Stimulated activated CD8-positive, alpha-beta memory T cell treated with anti-CD3 and anti-CD28 coated beads, Interleukin-4, amount 100 ng/mL, for 4 hours (primary cell): ENCODE results near the gene ATP1A1.

Experiments used
- DNase-seq, 2 donors: peaks; one replicate each; pipeline ENCODE4 v3.0.0-alpha.2; 2020; ENCODE audit warnings: low read depth in 2 of 2, low spot score in 1 of 2

ATP1A1 gene

DNA sequence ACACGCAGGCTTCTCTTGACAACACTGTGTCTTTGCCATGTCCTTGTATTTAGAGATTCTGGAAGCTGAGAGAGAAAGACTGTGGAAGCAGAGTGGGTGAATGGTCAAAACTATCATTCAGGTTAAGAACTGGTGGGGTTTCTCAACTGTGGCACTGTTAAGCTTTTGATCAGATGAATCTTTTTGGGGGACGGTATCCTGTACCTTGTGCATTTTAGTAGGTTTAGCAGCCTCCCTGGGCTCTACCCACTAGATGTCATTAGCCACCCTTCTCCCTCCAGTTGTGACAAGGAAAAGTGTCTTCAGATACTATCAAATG is 39.4 kb downstream of the ATP1A1 start:
- no peak for DNase-seq

DNA sequence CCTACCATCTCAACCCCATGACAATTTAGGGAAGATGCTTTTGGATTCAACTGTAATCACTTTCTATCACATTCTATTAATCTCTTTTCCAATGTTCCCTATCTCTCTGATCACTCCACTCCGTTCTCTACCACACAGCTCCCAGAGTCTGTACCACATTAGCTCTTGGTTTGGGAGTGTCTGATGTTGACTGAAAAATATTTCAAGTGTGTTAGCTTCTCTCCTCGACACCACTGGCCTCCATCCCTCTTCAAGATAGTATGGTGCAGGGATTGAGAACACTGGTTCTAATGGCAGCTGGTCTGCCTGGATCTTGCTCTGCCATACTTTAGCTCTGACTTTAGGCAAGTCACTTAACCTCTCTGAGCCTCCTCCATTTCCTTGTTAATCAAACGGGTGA is 39.9 kb downstream of the ATP1A1 start:
- no peak for DNase-seq

DNA sequence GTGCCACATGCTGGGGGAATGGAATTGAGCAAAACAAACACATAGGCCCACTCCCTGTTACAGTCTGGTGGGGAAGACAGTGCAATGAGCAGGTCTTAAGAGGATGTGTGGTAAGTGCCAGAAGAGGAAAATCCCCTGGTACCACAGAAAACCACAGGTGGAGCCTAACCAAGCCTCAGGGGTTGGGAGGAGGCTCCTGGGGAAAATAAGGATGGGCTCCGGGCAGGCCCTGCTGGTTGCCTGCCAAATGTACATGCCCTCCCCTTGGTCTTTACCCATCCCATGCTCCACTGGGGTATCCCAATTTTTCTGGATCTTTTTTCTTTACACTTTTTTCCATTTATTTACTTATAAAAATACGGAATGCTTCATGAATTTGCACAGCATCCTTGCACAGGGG is 40.4 kb downstream of the ATP1A1 start:
- DNase-seq = no peak

DNA sequence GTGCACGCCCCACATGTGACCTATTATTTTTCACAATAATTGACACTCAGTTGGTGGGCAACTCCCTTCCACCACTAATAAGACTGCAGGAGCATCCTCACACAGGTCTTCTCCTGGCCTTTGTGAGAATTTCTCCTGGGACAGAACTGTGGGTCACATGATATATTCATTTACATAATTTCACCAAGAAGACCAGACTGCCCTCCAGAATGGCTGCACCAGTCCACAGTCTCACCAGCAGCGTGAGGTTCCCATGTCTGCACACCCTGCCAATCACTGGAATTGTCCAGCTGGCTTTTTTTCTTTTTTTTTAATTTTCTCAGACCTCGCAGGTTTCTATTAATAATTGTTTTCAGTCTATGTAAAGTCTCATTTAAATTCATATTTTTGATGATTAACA is 41.3 kb downstream of the ATP1A1 start:
- no peak for DNase-seq

DNA sequence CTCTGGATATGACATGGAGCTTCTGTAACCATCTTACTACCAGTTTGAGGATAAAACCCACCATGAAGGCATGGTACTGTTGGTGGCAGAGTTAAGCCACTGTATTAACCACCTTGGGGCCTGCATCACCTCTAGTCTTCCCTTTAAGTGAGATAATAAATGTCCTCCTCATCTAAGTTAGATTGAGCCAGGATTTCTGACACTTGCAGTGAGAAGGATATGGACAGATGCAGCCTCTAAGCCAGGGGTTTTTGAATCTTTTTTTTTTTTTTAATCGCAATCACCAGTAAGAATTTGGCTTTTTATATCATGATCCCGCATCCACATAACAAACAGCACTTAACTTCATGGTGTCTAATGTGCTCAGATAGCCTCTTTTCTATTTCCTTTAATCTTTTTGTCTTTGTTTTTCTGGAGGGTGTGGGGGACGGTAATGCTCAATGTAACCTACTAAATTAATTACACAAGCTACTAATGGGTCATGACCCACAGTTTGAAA is 42.2 kb downstream of the ATP1A1 start:
- DNase-seq = no peak

DNA sequence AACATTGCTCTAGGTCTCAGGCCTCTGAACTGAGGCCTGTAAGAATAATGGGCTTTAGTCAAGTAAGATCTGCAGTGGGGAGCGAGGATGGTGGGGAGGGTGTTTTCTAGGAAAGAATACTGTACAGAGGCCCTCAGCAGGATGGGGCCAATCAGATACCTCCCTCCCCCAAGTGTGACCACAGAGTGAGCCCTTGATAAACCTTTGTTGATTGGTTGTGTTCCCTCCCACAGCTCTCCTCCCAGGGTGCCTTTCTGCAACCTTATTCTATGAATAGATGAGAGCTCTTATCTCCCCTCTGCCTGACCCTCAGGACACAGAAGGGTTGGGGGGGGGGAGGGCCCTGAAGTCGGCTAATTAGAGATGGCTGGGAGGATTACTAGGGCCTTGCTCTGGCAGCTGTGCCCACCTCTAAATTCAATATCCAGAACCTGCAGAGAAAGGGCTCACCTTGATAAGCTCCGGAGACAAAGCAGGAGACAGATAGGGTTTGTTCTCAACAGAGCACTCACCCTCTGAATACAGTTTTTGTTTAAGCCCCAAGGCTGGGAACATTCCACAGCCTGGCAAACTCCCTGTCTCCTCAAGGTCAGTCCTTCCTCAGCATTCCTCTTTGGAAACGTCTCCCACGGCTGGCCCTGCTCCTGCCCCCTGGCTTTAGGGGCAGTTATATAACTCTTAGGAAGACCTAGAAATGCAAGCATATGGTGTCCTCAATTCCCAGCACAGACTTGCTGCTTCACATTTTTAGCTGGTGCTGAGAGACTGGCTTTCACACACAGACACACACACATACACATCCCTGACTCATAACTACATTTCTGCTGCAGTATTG is 42.9 kb downstream of the ATP1A1 start:
- DNase-seq = no peak

DNA sequence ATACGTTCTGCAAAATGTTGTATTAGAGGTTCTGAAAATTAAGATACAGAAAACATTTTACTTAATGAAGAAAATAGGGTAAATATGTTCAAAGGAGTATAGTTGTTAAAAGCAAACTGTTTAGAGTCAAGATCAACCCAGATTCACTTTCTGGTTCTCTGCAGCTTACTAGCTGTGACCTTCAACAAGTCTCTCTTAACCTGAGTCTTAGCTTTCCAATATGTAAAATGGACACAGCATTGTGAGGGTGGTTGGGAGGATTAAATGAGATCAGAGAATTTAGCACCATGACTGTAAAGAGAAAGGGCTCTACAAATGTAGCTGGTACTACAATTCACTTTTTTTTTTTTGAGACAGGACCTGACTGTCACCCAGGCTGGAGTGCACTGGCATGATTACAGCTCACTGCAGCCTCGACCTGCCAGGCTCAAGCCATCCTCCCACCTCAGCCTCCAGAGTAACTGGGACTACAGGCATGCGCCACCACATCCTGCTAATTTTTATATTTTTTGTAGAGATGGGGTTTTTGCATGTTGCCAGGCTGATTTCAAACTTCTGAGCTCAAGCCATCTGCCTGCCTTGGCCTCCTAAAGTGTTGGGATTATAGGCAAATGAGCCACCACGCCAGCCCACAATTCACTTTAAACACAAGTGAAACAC is 43.9 kb downstream of the ATP1A1 start:
- DNase-seq = no peak

DNA sequence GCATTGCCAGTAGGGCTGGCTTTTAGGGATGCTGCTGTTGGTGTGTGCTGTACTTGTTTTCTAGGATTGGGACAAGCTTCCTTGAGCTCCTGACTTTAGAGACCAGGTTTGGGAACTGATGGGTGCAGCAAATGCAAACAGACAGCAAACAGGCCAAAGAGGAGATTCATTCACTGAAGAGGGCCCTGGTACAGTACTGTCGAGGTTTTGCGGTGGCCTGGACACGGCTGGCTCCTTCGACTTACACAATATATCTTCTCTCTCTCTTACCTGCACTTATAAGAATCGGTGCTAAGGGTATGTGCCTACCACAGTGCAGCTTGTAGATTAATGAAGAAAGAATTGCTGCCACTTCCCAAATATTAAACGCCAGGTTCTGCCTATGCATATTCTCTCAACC is 44.6 kb downstream of the ATP1A1 start:
- no peak for DNase-seq

DNA sequence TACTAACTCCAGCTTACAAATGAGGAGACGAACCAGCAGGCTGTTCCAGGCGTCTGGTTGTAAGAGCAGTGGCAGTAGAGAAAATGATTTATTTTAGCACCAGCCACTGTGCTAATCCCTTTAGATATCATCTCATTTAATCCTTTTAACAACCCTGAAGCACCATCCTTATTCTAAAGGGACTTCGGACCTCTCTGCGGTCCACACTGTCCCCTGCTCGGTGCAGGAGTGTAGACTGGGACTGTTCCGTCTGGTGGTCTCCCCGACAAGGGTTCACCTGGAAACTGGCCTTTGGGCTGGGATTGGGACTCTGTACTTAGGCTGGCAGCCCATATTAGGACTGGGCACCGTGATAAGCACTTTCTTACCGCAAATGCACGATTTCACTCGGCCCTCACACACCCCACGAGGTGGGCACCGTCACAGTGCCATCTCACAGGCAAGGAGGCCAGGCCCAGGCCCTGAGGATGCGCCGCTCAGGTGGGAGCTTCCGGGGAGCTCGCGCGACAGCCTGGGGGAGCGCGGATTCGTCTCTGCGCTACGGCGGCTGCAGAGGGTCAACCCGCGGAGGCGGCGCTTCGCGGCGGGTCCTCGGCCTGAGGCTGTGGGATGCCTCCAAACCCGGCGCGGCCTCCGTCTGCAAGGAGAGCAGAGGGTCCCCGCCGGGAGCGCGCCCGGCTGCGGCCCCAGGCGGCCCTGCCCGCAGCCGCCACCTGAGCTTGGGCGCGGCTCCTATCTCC is 45.2 kb downstream of the ATP1A1 start:
- DNase-seq = peak; percentile 66 to 72

DNA sequence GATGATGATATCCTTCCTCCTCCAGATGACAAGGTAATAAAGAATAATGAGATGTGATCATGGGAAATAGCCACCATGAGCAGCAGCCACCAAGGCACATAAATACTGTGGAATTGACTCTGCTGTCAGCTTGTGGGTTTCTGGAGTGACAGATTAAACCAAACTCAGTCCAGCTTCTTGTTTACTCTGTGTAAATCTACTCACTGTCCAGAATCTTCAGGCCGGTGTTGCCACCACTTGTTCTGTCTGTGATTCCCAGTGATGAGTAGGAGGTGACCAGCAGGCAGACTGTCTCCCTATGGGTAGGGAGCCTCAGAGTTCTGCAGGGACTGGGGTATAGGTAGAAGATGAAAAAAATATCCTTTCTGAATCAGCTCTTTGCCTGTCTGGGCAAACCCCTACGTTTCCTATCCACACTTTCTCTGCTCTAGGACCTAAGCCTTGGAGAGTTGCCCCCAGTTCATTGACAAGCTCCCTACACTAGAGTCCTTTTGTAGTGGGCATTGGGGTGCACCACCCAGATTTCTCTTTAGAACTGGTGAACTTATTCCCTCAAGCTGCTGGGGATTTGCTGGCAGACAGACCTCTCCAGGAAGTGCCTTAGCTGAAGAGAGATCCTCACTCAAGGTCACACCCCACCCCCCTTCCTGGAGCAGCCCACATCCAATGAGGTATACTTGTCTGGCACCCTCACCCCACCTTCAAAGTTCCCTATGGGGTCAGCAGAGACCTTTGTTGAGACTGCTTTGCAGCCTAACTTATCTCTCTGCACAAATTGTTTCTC is 47.6 kb downstream of the ATP1A1 start:
- no peak for DNase-seq

DNA sequence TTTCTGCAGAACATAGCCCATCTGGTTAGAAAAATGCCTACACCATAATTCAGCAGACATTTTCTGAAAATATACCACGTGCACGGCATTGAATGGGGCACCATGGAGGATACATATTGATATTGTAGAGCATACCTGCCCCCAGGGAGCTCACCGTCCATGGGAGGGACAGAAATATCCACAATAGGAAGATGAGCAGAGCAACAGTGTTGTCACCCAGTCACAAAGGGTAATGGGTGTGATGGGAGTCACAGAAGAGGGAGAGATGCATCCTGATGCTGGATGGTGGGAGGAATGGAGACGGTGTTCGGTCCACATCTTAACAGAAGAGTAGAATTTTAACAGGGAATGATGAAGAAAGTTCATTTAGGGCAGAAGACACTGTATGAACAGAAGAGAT is 51.4 kb downstream of the ATP1A1 start:
- no peak for DNase-seq

DNA sequence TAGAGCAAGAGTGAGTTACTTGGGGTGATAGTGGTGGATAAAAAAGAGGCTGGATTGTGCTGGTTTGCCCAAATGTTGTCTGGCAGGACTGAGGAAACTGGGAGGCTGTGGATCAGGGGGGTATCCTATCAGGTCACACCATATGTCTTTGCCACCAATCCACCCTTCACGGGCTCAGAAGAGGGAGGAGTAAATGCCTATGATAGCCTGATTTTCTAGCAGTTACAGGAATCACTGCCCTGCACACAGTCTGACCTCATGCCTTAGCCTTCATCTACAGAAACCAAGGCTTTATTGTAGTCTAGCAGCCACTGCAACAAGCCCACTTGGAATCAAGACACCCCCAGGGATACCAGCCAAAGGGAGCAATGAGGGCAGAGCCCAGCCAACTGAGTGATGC is 51.8 kb downstream of the ATP1A1 start:
- no peak for DNase-seq

DNA sequence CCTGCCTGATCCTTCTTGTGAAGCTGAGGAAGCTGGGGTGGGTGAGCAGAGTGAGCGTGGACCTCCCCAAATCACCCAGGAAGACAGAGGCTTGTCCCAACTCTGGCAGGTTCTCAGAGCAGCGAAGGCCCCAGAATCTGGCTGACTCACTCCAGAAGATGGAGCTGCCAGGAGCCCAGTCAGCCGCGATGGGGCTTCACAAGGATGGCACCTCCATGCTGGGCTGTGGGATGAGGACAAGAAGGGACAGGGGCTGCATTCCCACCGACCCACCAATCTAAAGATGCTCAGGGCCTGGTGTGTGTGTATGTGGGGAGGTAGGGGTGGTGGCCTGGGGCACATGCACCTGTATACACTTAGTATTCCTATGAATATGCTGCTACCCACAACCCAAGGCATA is 52.9 kb downstream of the ATP1A1 start:
- DNase-seq = no peak

DNA sequence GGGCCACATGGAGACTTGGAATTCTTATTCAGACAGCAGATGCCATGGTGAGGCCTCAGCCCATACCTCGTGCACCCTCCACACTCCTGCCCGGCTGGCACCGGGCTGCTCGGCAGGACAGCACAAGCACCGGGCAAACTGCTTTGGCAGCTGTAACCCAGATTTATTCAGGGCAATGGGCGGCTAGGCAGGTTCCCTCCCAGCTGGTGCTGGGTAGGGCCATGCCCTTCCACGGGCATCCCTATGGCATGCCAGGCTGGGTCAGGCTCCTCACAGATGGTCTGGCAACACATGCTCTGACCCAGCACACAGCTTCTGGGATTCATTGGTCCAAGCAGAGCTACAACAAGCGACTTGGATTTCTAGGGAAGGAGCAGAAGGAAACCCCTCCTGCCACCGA is 53.4 kb downstream of the ATP1A1 start:
- no peak for DNase-seq

DNA sequence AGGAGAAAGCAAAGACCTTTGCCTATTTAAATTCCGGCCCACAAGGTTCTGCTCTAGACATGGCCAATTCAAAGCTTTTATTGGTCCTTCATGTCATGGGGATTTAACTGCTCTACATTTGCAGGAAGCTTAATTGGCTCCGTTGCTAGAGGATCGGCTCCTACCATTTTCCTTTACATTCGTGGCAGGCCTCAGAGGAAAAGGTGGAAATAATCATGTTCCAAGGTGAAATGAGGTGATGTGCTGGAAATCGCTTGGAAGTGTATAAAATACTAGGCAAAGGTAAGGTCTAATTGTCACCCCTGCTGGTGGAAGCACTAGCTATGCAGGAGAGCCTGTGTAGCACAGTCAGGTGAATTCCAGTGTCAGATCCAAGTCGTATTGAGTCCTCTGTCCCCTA is 55.5 kb downstream of the ATP1A1 start:
- DNase-seq = no peak

DNA sequence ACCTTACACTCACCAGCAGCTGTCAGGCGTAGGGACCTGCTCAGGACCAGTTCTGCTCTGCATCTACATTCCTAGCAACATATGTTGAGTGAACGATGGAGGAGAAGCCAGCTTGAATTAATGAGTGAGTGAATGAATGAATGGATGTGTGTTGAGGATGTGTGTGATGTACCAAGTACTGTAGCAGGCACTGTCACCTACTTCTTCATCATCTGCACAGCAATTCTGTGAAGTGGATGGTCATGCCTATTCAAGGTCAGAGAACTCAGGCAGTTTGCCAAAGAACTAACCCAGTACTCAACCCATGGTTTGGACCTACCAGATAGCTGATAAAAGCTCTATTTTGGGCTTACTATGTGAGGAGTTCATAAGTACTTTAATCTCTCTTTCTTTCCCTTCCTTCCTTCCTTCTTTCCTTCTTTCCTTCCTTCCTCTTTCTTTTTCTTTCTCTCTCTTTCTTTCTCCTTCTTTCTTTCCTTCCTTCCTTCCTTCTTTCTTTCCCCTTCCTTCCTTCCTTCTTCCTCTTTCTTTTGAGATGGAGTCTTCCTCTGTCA is 56.9 kb downstream of the ATP1A1 start:
- DNase-seq = no peak

DNA sequence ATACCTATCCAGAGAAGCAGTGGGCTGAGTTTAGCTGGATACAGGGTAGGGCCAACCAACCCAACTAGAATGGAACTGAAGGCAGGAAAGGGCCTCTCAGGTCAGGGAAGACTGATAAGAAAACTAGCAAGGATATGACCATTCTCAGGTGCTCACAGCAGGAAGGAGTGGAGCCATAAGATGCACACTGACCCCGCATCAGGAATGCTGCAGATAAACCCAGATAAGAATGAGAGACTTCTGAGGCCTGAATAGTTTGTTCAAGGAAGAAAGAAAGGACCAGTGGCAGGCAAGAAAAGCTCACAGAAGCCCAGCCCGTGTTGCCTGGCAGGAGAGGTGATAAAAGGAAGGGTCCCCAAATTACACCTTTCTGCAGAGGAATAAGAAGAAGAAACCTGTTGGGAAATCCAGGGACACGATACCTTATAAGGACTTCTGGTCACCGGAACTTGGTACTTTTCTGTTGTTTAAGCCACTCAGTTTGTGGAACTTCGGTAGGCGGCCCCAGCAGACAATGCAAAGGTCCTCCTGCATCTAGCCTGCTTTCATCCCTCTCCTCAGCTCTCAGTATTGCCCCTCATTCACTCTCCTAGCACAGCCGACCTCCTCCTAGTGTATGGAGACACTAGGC is 58.9 kb downstream of the ATP1A1 start:
- DNase-seq = no peak

DNA sequence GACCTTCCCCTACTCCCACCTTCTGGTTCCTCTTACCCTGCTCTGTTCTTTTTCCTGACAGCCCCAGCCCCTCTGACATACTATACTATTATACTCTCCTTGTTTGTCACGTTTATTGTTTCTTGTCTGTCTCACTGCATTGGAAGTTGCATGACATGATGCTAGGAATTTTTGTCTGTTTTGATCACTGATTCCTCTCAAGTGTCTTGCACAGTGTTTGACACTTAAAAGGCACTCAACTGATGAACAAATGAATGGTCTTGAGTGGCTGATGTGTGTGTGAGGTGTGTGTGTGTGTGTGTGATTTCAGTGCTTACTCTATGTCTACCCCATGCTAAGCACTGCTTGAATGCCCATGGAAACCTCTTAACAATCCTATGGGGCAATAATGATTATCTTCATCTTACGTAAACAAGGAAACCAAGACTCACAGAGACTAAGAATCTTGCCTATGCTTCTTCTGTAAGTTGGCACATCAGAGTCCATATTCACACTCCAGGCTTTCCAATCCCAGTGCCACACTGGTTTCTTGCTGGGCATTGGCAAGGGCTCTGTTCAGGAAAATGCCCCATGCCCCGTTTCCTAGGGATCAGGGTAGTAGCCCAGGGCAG is 59.7 kb downstream of the ATP1A1 start:
- DNase-seq = no peak

DNA sequence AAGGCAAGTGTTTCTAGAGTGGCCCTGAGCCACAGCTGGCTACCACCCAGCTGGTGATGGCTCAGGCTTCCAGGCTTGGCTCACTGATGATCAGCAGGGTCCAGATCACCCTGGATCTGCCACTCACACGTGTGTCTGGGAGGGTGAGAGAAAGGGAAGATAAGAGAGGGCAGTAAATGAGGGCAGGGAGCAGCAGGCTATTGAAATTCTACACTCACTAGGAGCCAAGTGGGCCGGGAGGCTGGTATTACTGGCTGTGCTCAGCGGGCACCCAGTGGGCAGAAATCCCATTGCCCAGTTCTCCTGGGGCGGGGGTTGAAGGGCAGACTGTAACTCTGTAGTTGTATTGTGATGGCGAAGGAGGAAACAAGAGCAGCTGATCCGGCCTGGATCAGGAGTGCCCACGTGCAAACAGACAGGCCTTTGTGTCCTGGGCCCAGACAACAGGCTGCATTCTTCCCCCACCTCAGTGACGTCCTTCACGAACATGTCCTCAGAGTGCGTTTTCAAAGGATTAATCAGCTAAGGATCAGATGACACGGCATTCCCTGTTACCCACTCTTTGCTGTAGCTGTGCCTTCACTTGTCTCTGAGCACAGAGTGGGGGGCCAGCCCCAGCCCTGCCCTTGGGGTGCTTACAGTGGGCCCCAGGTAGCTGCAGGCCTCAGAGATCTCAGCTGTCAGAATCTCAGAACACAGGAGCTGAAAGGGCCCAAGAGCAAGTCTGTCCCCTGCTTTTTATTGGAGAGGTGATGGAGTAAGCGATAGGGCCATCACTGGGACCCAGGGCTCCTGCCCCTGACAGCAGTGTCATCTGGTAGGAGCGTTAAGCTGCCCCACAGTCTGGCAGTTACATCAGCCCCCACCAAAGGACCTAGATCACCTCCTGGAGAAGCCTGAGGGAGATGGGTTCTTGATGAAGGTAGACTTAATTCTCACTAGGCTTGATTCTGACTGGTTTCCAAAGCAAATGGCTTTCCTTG is 60.5 kb downstream of the ATP1A1 start:
- no peak for DNase-seq
